ENCODE results near the gene NCKAP5.

GRCh38 chr2:133344849-133345248 is 223.4 kb downstream of the NCKAP5 start:
- TF ChIP-seq BACH1 (IDR thresholded peaks at IDR 0.05; ENCODE audit: low read length): no peak
- TF ChIP-seq CTCF (IDR thresholded peaks at IDR 0.05; ENCODE audit: control extremely low read depth in 1 of 3, insufficient read depth in 1 of 3, low read depth in 1 of 3, low read length in 3 of 3): no peak
- no peak for TF ChIP-seq SIN3A (conservative IDR thresholded peaks at IDR 0.05 in 1 of 2, IDR thresholded peaks at IDR 0.05 in 1 of 2; ENCODE audit: low read depth in 1 of 2, low read length in 2 of 2)
